Keratinocyte (primary cell): ENCODE measurements around the gene SFMBT1. TPM values are rescaled to one million over a fixed set of nuclear protein-coding genes. Genes with fewer than 3 reads are reported as not detected.

Experiments used
- DNase-seq: peaks from one replicate; pipeline ENCODE4 v3.0.0-alpha.2; 2011; ENCODE audit warnings: low read depth, missing footprints, low spot score
- FAIRE-seq: peaks from 2 replicates; lab custom pipeline; 2011; peaks lifted over from hg19 to GRCh38; lab: Jason Lieb, UNC
- H2AFZ ChIP-seq: 2 replicates; pipeline ENCODE4 v1.6.0; 2012; ENCODE audit warnings: low read length, control low read depth, inconsistent platforms; ENCODE audit not compliant: control insufficient read depth
- H3K27ac ChIP-seq: 2 replicates; pipeline ENCODE4 v1.5.1; 2011; ENCODE audit warnings: low read length; ENCODE audit not compliant: control insufficient read depth, insufficient read depth
- H3K27me3 ChIP-seq: 3 replicates; pipeline ENCODE4 v1.6.0; 2011; ENCODE audit warnings: low read length; ENCODE audit not compliant: control insufficient read depth, insufficient read depth; ENCODE audit errors: extremely low read depth
- H3K36me3 ChIP-seq, 2 experiments: 2 replicates in 1 of 2; 3 replicates in 1 of 2; pipeline ENCODE4 v1.5.1; 2011; ENCODE audit warnings: low read length in 2 of 2, mild to moderate bottlenecking in 1 of 2; ENCODE audit not compliant: control insufficient read depth in 2 of 2, insufficient read depth in 2 of 2; ENCODE audit errors: extremely low read depth in 1 of 2
- H3K4me1 ChIP-seq: 3 replicates; pipeline ENCODE4 v1.5.1; 2011; ENCODE audit warnings: low read length; ENCODE audit not compliant: control insufficient read depth, insufficient read depth; ENCODE audit errors: extremely low read depth
- H3K4me2 ChIP-seq: 3 replicates; pipeline ENCODE4 v1.6.0; 2011; ENCODE audit warnings: low read depth, low read length; ENCODE audit not compliant: control insufficient read depth, insufficient read depth; ENCODE audit errors: extremely low read depth
- H3K4me3 ChIP-seq, 3 experiments: fragments of 200-600 bp in 1 of 3; sonication (generic) in 1 of 3; 2 replicates in 2 of 3; 3 replicates in 1 of 3; pipeline ENCODE4 v1.5.1; 2011 to 2016; ENCODE audit warnings: low read length in 3 of 3, mild to moderate bottlenecking in 3 of 3, control low read depth in 2 of 3, inconsistent platforms in 1 of 3, low read depth in 1 of 3, mixed read lengths in 1 of 3, mixed run types in 1 of 3, moderate library complexity in 1 of 3; ENCODE audit not compliant: control insufficient read depth in 2 of 3, insufficient read depth in 2 of 3; ENCODE audit errors: extremely low read depth in 1 of 3
- H3K79me2 ChIP-seq: 2 replicates; pipeline ENCODE4 v1.6.0; 2012; ENCODE audit warnings: low read length; ENCODE audit not compliant: control insufficient read depth, insufficient read depth
- H3K9ac ChIP-seq: 3 replicates; pipeline ENCODE4 v1.6.0; 2011; ENCODE audit warnings: low read length; ENCODE audit not compliant: control insufficient read depth, insufficient read depth; ENCODE audit errors: extremely low read depth
- H3K9me1 ChIP-seq: 3 replicates; pipeline ENCODE4 v1.6.0; 2011; ENCODE audit warnings: low read length; ENCODE audit not compliant: control insufficient read depth, insufficient read depth; ENCODE audit errors: extremely low read depth
- H3K9me3 ChIP-seq: 2 replicates; pipeline ENCODE4 v1.5.1; 2012; ENCODE audit warnings: low read depth, low read length; ENCODE audit not compliant: control insufficient read depth
- H4K20me1 ChIP-seq: 3 replicates; pipeline ENCODE4 v1.6.0; 2011; ENCODE audit warnings: low read length; ENCODE audit not compliant: control insufficient read depth, insufficient read depth; ENCODE audit errors: extremely low read depth
- EZH2 ChIP-seq: IDR thresholded peaks from one replicate; pipeline ENCODE4 v1.6.1; 2012; ENCODE audit warnings: inconsistent platforms, mild to moderate bottlenecking, low read length, moderate library complexity
- dilution Hi-C: fragments of 300-500 bp; cut with MboI; formaldehyde crosslinking; loops from one replicate; pipeline ENCODE4 v1.7.0; 2020; ENCODE audit warnings: low sequenced_read_pairs; ENCODE audit not compliant: extremely low pct_ligation_motif_present
- polyA plus RNA-seq, 5 experiments: library from polyadenylated mRNA; depleted of rRNA in 3 of 5; stranded (reverse) in 3 of 5; stranded (forward) in 1 of 5; unstranded in 1 of 5; fragments of >200 nt; gene quantifications; 1 replicate in 1 of 5; 2 replicates in 3 of 5; 3 replicates in 1 of 5; pipeline versions ENCODE4 v1.2.1 to v1.2.3, GENCODE V29; 2011 to 2012; ENCODE audit warnings: missing spikeins in 2 of 5, low read depth in 1 of 5, low replicate concordance in 1 of 5
- TF ChIP-seq, protein P1 (sequence below), 3 experiments: IDR thresholded peaks in 1 of 3; conservative IDR thresholded peaks in 1 of 3; optimal IDR thresholded peaks in 1 of 3; 2 replicates in 2 of 3; 3 replicates in 1 of 3; pipeline versions ENCODE3 to v1.5.1; 2011; ENCODE audit warnings: low read length in 3 of 3, mild to moderate bottlenecking in 3 of 3, moderate library complexity in 2 of 3, control low read depth in 1 of 3, inconsistent platforms in 1 of 3; ENCODE audit not compliant: insufficient read depth in 2 of 3; ENCODE audit errors: extremely low read depth in 1 of 3

SFMBT1 gene
- polyA plus RNA-seq, 1 donor (not counting 4 experiments of a cell fraction or from before 2014, with no cell fraction given): 4.1 TPM

DNA sequence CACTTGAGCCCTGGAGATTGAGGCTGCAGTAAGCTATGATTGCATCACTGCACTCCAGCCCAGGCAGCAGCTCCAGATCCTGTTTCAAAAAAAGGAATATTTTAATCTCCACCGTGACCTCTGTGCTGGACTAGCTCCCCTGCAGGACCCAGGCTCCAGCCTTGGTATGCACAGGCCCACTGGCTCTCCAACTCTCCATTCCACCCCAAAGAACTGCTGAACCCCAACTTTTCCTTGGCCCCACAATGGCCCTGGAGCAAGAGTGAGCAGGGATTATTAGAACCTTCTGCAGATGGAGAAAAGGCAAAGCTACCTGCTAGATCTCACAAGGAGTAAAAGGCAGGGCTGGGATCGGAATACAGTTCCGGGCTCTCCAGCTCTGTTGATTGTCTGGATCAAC, 32.8 kb upstream of the SFMBT1 start:
- Histone ChIP-seq H3K79me2 (no peaks in the 10 kb centered on the region), H3K9me3 (no peaks in the 10 kb centered on the region), H3K4me2 (no peak overlapping the region), H3K27ac (no peak overlapping the region), H3K36me3 (no peaks in the 10 kb centered on the region), H3K9me1 (no peaks in the 10 kb centered on the region), H3K9ac (no peak overlapping the region), H3K4me1 (peaks cover under 1% of the 10 kb centered on the region), H3K27me3 (no peaks in the 10 kb centered on the region), H2AFZ (no peak overlapping the region), H4K20me1 (no peaks in the 10 kb centered on the region), H3K4me3 (no peak overlapping the region)
- dilution Hi-C loops: no loop called here
- FAIRE-seq: no peak
- DNase-seq: no peak
- no peak for TF ChIP-seq EZH2
- TF ChIP-seq, protein P1, sequence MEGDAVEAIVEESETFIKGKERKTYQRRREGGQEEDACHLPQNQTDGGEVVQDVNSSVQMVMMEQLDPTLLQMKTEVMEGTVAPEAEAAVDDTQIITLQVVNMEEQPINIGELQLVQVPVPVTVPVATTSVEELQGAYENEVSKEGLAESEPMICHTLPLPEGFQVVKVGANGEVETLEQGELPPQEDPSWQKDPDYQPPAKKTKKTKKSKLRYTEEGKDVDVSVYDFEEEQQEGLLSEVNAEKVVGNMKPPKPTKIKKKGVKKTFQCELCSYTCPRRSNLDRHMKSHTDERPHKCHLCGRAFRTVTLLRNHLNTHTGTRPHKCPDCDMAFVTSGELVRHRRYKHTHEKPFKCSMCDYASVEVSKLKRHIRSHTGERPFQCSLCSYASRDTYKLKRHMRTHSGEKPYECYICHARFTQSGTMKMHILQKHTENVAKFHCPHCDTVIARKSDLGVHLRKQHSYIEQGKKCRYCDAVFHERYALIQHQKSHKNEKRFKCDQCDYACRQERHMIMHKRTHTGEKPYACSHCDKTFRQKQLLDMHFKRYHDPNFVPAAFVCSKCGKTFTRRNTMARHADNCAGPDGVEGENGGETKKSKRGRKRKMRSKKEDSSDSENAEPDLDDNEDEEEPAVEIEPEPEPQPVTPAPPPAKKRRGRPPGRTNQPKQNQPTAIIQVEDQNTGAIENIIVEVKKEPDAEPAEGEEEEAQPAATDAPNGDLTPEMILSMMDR (optimal IDR thresholded peaks at IDR 0.05 in 1 of 3, IDR thresholded peaks at IDR 0.05 in 1 of 3, conservative IDR thresholded peaks at IDR 0.05 in 1 of 3; ENCODE audit: extremely low read depth in 1 of 3, insufficient read depth in 2 of 3, low read length in 3 of 3): no peak

DNA sequence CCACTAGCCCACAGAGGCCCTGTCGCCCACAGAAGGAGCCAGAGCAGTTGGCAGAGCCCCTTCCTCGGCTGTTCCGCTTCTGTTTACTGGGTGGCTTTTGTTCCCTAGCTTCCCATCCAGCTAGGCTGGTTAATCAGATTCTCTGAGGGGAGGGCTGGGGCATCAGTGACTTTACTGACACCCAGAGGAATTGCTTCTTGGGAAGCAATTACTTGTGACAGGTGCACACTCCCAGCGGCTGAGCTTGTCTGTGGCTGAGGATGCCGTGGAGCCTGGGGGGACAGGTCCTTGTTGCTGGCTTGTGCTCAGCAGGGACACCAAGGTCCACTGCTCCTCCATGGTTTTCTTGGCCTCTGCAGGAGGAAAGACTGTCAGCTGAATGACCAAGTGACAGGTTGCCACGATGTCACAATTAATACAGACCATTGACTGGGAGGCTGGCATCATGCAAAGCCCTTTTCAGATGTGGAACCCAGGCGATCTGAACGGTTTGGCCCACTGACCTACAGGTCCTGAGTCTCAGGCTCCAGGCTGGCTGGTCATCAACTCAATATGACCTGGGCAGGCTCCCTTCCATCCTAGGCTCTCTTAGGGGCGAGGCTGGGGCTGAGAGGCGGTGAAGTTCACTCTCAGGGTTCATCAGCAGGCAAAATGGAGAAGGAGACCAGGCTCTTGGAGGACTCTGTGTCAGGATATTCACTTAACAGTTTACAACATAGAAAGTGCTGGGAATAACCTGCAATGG, 31.8 kb upstream of the SFMBT1 start:
- Histone ChIP-seq H3K79me2 (no peaks in the 10 kb centered on the region), H3K4me3 (no peak overlapping the region), H2AFZ (no peak overlapping the region), H3K9me1 (no peaks in the 10 kb centered on the region), H3K4me2 (no peak overlapping the region), H3K27me3 (no peaks in the 10 kb centered on the region), H3K4me1 (peaks cover 9% of the 10 kb centered on the region), H3K27ac (no peak overlapping the region), H3K36me3 (no peaks in the 10 kb centered on the region), H3K9ac (no peak overlapping the region), H3K9me3 (no peaks in the 10 kb centered on the region), H4K20me1 (no peaks in the 10 kb centered on the region)
- DNase-seq: no peak
- no peak for TF ChIP-seq EZH2
- TF ChIP-seq, protein P1 (optimal IDR thresholded peaks at IDR 0.05 in 1 of 3, IDR thresholded peaks at IDR 0.05 in 1 of 3, conservative IDR thresholded peaks at IDR 0.05 in 1 of 3; ENCODE audit: extremely low read depth in 1 of 3, insufficient read depth in 2 of 3, low read length in 3 of 3): no peak
- no peak for FAIRE-seq
- dilution Hi-C loops: no loop called here
